ENCODE measurements around the gene CCDC17.

The CCDC17 gene

GRCh38 chr1:45623972-45624371, at the start of gene CCDC17:
CCDC17 (minus strand) TSS chr1:45624054; CDS start chr1:45623909, 145 bp downstream.
- DNase-seq = no peak

- DNase-seq = peak; percentile 65
Observed at GRCh38 chr1:45669859-45670655, 46.2 kb upstream of the CCDC17 start.

GRCh38 chr1:45669379-45669778, 45.5 kb upstream of the CCDC17 start:
- no peak for DNase-seq

GRCh38 chr1:45668526-45668925, 44.7 kb upstream of the CCDC17 start:
- no peak for DNase-seq

GRCh38 chr1:45667321-45668111, 43.7 kb upstream of the CCDC17 start:
- no peak for DNase-seq

- no peak for DNase-seq
Observed at GRCh38 chr1:45666836-45667235, 43.0 kb upstream of the CCDC17 start.

- DNase-seq = no peak
Observed at GRCh38 chr1:45660336-45660735, 36.5 kb upstream of the CCDC17 start.

- DNase-seq = no peak
Observed at GRCh38 chr1:45659222-45659621, 35.4 kb upstream of the CCDC17 start.

- DNase-seq = no peak
Observed at GRCh38 chr1:45658171-45658570, 34.3 kb upstream of the CCDC17 start.

- DNase-seq = no peak
Observed at GRCh38 chr1:45656573-45657226, 32.8 kb upstream of the CCDC17 start.

GRCh38 chr1:45654540-45655280, 30.9 kb upstream of the CCDC17 start:
- DNase-seq = peak; percentile 32

GRCh38 chr1:45647248-45648021, 23.6 kb upstream of the CCDC17 start:
- DNase-seq = no peak

- no peak for DNase-seq
Observed at GRCh38 chr1:45644661-45645060, 20.8 kb upstream of the CCDC17 start.

GRCh38 chr1:45643978-45644377, 20.1 kb upstream of the CCDC17 start:
- no peak for DNase-seq

- DNase-seq = no peak
Observed at GRCh38 chr1:45643321-45643720, 19.5 kb upstream of the CCDC17 start.

- DNase-seq = no peak
Observed at GRCh38 chr1:45640293-45640692, 16.4 kb upstream of the CCDC17 start.

GRCh38 chr1:45635211-45635610, 11.4 kb upstream of the CCDC17 start:
- no peak for DNase-seq

GRCh38 chr1:45630429-45630828, 6.6 kb upstream of the CCDC17 start:
- no peak for DNase-seq

GRCh38 chr1:45629035-45629434, 5.2 kb upstream of the CCDC17 start:
- DNase-seq = no peak

GRCh38 chr1:45622524-45623394, 1.1 kb downstream of the CCDC17 start:
- DNase-seq = no peak

- DNase-seq = no peak
Observed at GRCh38 chr1:45621895-45622523, 1.8 kb downstream of the CCDC17 start.
